ENCODE data around the gene TRIM46.
A peak's percentile ranks its signal among the peaks of the same experiment; 100 is the strongest.
"Not testable (repeated sequence)": the region's sequence is repeated elsewhere in the genome, so short reads cannot be mapped to it uniquely, and the experiment has no call there.

The TRIM46 gene

DNA sequence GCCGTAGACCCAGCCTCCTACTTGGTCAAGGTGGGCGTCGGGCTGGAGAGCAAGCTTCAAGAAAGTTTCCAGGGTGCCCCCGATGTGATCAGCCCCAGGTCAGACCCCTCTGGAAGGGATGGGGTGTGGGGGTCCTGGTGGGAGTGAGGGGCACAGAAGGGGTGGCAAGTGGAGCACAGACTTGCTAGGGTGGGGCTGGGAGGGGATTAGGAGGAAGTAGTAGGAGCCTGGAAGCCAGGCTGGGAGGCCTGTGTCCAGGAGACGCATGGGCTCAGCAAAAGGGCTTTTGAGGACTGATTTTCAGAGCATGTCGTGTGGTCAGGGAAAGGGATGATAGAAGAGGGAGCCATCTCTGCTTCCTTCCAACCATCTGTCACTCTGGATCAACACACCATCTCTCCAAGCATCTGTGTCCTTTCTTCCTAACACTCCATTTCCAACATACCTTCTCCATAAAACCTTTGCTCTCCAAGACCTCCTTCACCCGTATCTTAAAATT, 8.5 kb downstream of the TRIM46 start:
- peaks cover 28% of the 10 kb centered on the region for H3K4me1 Mint-ChIP-seq
- no peaks in the 10 kb centered on the region for H3K9me3 Mint-ChIP-seq
- DNase-seq (ENCODE audit: low spot score in 2 of 2) = no peak
- H3K27ac Mint-ChIP-seq = no peak overlapping the region
- no peak overlapping the region for H3K4me3 Mint-ChIP-seq
- peaks cover 2% of the 10 kb centered on the region for H3K36me3 Mint-ChIP-seq
- no peak for ATAC-seq (ENCODE audit: low read depth)
- no peaks in the 10 kb centered on the region for H3K27me3 Mint-ChIP-seq

DNA sequence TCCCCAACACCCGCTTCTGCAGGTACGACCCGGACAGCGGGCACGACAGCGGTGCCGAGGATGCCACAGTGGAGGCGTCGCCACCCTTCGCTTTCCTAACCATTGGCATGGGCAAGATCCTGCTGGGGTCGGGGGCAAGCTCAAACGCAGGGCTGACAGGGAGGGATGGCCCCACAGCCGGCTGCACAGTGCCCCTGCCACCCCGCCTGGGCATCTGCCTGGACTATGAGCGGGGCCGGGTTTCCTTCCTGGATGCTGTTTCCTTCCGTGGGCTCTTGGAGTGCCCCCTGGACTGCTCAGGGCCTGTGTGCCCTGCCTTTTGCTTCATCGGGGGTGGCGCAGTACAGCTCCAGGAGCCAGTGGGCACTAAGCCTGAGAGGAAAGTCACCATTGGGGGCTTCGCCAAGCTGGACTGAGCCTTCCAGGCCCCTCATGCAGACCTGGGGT, 10.1 kb downstream of the TRIM46 start:
- DNase-seq (ENCODE audit: low spot score in 2 of 2) (no peak), ATAC-seq (ENCODE audit: low read depth) (no peak)
- Mint-ChIP-seq H3K27ac (no peak overlapping the region), H3K36me3 (peaks cover under 1% of the 10 kb centered on the region), H3K27me3 (no peaks in the 10 kb centered on the region), H3K4me1 (peaks cover 34% of the 10 kb centered on the region), H3K4me3 (no peak overlapping the region), H3K9me3 (no peaks in the 10 kb centered on the region)

DNA sequence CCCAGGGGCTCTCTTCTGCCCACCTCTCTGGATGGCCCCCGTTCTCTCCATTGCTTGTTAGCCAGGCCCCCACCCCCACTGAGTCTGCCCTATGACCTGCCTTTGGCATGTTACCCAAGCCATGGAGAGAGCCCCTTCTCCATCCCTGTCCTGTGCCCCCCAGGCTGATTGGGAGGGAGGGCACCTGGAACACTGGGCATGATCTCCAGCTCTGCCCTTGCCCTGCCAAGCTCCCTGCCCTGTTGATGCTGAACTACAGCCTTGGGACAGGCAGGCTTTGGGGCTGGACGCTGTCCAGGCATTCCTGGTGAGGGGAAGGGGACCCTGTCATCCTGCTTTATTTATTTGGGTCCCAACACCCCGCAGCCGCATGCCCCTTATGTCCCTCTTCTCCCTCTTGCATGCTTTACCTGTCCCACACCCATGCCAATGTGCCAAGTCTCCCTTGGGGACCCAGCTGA, 10.7 kb downstream of the TRIM46 start:
- Mint-ChIP-seq H3K9me3 (no peaks in the 10 kb centered on the region), H3K36me3 (no peaks in the 10 kb centered on the region), H3K27ac (peak overlapping the region; percentile 65), H3K4me3 (peak overlapping the region; percentile 49), H3K4me1 (peaks cover 34% of the 10 kb centered on the region), H3K27me3 (no peaks in the 10 kb centered on the region)
- no peak for ATAC-seq (ENCODE audit: low read depth)
- no peak for DNase-seq (ENCODE audit: low spot score in 2 of 2)

DNA sequence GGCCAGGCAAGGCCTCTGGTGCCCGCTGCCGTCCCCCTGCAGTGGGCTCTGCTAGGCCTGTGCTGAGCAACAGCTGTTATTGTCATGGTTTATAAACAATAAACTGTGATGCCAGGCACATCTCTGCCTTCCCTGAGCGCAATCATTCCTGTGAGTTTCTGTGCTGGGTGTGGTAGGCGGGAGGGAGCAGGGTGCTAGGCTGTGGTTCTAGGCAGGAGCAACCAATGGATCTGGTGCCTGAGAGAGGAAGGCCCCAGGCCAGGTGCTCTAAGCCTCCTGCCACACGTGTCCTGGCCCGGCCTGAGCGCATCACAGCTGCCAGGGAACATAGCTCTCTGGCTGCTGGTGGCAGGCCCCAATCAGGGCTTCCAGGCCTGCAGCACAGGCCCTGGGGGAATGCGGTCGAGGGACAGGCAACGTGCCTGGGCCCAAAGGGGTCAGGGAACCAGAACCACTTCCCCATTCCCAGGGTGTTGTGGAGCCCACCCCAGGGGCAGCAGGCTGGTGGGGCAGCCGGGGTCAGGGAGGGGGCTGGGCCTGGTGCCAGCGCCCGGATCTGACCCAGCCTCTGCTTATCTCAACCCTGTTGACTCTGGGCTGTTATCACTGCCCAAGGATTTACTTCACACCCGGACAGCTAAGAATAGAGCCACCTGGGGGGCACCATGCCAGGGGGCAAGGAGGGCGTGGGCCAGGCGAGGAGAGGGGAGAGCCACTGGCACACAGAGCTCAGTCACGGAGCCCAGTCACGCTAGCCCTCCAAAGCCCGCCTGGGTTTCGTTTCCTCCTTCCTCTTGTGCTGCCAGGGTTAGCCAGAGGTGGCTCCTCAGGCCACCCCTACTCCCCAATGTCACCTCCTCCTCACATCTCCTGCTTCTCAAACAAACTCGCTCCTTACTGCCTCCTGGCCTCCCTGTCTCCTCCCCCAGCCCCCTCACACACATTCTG, 11.5 kb downstream of the TRIM46 start:
- Mint-ChIP-seq H3K4me1 (peaks cover 34% of the 10 kb centered on the region), H3K27me3 (no peaks in the 10 kb centered on the region), H3K27ac (peak overlapping the region; percentile 65), H3K9me3 (no peaks in the 10 kb centered on the region), H3K4me3 (peak overlapping the region; percentile 24), H3K36me3 (no peaks in the 10 kb centered on the region)
- DNase-seq (ENCODE audit: low spot score in 2 of 2) = peak; percentile 59 to 68
- peak; percentile 97 for ATAC-seq (ENCODE audit: low read depth)

DNA sequence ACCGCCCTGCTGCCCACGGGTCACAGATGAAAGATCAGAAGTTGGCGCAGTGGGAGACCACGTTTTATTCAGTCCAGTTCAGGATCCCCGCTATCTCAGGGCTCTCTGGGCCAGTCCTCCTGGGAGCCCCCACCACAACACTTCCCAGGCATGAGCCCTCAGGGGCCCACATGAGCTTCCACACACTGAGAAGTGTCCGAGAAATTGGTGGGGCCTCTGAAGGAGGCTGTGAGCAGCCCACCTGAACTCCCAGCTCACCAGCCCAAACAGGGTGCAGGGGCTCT, 12.1 kb downstream of the TRIM46 start:
- peak overlapping the region; percentile 65 for H3K27ac Mint-ChIP-seq
- H3K4me3 Mint-ChIP-seq = peak overlapping the region; percentile 24
- ATAC-seq (ENCODE audit: low read depth) (no peak), DNase-seq (ENCODE audit: low spot score in 2 of 2) (no peak)
- peaks cover 34% of the 10 kb centered on the region for H3K4me1 Mint-ChIP-seq
- H3K27me3 Mint-ChIP-seq = no peaks in the 10 kb centered on the region
- no peaks in the 10 kb centered on the region for H3K36me3 Mint-ChIP-seq
- H3K9me3 Mint-ChIP-seq = no peaks in the 10 kb centered on the region

DNA sequence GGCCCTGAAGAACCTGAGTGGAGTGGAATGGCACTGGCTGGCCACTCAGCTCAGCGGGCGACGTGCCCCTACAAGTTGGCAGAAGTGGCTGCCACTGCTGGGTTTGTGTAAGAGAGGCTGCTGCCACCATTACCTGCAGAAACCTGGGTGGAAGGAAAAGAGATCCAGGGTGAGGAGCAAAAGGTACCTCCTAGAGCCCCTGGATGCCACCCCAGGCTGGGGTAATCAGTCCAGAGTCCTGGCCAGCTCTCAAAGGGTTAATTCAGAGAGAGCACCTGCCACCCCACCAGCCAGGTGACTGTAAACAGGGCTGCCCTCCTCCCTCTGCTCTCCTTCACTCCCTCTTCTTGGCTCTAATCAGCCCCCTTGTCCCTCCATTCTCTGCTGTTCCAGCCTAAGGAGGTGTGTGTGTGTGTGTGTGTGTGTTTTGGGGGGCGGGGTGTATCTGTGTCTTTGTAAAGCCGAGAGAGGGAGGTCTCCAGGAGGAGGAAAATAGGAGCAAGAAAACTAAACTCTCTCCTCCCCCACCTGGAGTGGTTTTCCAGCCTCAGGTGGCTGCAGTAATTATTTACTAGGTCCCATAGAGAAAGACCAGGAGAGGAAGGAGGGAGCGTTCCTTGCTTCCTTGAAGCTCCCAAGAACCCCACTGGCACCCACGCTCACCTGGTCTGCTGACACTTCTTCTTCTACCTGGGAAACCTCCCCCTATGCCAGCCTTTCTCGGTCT, 12.6 kb downstream of the TRIM46 start:
- peaks cover 34% of the 10 kb centered on the region for H3K4me1 Mint-ChIP-seq
- no peak overlapping the region for H3K27ac Mint-ChIP-seq
- DNase-seq (ENCODE audit: low spot score in 2 of 2) = no peak
- ATAC-seq (ENCODE audit: low read depth) = no peak
- no peak overlapping the region for H3K4me3 Mint-ChIP-seq
- no peaks in the 10 kb centered on the region for H3K9me3 Mint-ChIP-seq
- H3K36me3 Mint-ChIP-seq = no peaks in the 10 kb centered on the region
- no peaks in the 10 kb centered on the region for H3K27me3 Mint-ChIP-seq

DNA sequence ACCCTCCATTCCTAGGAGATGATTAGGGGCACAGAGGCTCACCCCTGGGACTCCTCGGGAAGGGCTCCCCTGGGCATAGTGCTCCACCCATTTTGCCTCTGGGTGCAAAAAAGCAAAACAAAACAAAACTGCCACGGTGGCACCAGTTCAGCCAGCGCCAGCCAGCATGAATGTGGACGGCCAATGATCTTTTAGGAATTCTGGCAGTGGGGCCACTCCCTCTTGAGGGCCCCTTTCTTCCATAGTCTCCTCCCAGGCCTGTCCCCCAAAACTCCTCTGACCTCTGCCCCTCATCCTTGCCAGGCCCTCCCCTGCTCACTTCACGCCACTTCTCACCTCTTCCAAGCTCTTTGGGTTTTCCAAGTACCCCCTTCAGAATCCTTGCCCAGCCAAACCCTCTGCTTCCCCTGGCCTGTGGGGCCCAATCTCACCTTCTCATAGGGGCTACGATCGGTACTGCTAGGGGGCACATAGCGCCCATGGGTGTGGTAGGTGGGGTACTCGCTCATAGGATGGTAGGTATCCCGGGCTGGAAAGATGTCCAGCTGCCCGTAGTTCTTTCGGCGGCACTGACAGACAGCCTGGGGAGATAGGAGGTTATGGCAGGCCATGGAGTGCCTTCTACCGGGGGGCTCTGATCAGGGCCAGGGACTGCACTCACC, 13.3 kb downstream of the TRIM46 start:
- no peak for DNase-seq (ENCODE audit: low spot score in 2 of 2)
- H3K27me3 Mint-ChIP-seq = no peaks in the 10 kb centered on the region
- no peak overlapping the region for H3K4me3 Mint-ChIP-seq
- H3K4me1 Mint-ChIP-seq = peaks cover 34% of the 10 kb centered on the region
- H3K27ac Mint-ChIP-seq = no peak overlapping the region
- H3K9me3 Mint-ChIP-seq = no peaks in the 10 kb centered on the region
- no peaks in the 10 kb centered on the region for H3K36me3 Mint-ChIP-seq
- ATAC-seq (ENCODE audit: low read depth) = no peak

DNA sequence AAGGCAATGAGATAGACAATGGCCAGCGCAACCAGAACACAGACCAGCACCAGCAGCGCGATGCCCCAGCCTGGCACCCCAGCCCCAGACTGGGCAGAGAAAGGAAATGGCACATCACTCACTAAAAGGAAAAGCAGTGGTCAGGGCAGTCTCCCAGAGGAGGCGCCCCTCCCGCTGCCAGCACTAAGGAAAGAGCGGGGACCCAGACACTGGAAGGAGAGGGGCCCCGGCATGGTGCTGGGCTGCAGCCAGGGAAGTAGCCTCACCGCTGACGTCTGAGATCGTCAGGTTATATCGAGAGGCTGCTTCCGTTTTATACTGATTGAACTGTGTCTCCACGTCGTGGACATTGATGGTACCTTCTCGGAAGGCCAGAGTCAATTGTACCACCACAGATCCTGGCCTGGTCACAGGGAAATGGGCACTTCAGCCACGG, 13.8 kb downstream of the TRIM46 start:
- Mint-ChIP-seq H3K27ac (no peak overlapping the region), H3K27me3 (no peaks in the 10 kb centered on the region), H3K4me3 (no peak overlapping the region), H3K4me1 (peaks cover 36% of the 10 kb centered on the region), H3K9me3 (no peaks in the 10 kb centered on the region), H3K36me3 (no peaks in the 10 kb centered on the region)
- DNase-seq (ENCODE audit: low spot score in 2 of 2) (no peak), ATAC-seq (ENCODE audit: low read depth) (no peak)

DNA sequence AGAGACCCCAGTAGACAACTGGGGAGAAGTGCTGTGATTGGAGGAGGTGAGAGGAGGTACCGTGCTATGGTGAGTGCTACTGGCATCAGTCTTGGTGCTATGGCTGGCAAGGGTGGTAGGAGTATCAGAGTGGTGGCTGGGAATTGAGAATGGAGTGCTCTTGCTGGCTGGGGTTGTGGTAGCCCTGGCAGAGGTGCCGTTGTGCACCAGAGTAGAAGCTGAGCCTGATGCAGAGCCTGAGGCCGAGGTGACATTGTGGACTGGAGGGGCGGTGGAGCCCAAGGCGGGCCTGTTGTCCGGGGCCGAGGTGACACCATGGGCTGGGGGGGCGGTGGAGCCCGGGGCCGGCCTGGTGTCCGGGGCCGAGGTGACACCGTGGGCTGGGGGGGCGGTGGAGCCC, 14.6 kb downstream of the TRIM46 start:
- peaks cover 36% of the 10 kb centered on the region for H3K4me1 Mint-ChIP-seq
- DNase-seq (ENCODE audit: low spot score in 2 of 2) = no peak
- no peak overlapping the region for H3K4me3 Mint-ChIP-seq
- no peaks in the 10 kb centered on the region for H3K36me3 Mint-ChIP-seq
- H3K27me3 Mint-ChIP-seq = no peaks in the 10 kb centered on the region
- H3K27ac Mint-ChIP-seq = peak overlapping the region; percentile 5
- H3K9me3 Mint-ChIP-seq = no peaks in the 10 kb centered on the region
- no peak for ATAC-seq (ENCODE audit: low read depth)

DNA sequence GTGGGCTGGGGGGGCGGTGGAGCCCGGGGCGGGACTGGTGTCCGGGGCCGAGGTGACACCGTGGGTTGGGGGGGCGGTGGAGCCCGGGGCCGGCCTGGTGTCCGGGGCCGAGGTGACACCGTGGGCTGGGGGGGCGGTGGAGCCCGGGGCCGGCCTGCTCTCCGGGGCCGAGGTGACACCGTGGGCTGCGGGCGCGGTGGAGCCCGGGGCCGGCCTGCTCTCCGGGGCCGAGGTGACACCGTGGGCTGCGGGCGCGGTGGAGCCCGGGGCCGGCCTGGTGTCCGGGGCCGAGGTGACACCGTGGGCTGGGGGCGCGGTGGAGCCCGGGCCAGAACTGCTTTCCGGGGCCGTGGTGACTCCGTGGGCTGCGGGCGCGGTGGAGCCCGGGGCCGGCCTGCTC, 16.3 kb downstream of the TRIM46 start:
- not testable (repeated sequence) for H3K27ac Mint-ChIP-seq; H3K27me3 Mint-ChIP-seq; H3K36me3 Mint-ChIP-seq; H3K9me3 Mint-ChIP-seq; ATAC-seq (ENCODE audit: low read depth); DNase-seq (ENCODE audit: low spot score in 2 of 2); H3K4me3 Mint-ChIP-seq
- H3K4me1 Mint-ChIP-seq = peaks cover 38% of the 10 kb centered on the region

DNA sequence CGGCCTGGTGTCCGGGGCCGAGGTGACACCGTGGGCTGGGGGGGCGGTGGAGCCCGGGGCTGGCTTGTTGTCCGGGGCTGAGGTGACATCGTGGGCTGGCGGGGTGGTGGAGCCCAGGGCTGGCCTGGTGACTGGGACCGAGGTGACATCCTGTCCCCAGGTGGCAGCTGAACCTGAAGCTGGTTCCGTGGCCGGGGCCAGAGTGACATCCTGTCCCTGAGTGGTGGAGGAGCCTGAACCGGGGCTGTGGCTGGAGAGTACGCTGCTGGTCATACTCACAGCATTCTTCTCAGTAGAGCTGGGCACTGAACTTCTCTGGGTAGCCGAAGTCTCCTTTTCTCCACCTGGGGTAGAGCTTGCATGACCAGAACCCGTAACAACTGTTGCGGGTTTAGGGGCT, 18.3 kb downstream of the TRIM46 start:
- H3K9me3 Mint-ChIP-seq = no peaks in the 10 kb centered on the region
- DNase-seq (ENCODE audit: low spot score in 2 of 2) = no peak
- no peaks in the 10 kb centered on the region for H3K27me3 Mint-ChIP-seq
- H3K36me3 Mint-ChIP-seq = no peaks in the 10 kb centered on the region
- no peak overlapping the region for H3K27ac Mint-ChIP-seq
- peaks cover 31% of the 10 kb centered on the region for H3K4me1 Mint-ChIP-seq
- no peak overlapping the region for H3K4me3 Mint-ChIP-seq
- no peak for ATAC-seq (ENCODE audit: low read depth)

DNA sequence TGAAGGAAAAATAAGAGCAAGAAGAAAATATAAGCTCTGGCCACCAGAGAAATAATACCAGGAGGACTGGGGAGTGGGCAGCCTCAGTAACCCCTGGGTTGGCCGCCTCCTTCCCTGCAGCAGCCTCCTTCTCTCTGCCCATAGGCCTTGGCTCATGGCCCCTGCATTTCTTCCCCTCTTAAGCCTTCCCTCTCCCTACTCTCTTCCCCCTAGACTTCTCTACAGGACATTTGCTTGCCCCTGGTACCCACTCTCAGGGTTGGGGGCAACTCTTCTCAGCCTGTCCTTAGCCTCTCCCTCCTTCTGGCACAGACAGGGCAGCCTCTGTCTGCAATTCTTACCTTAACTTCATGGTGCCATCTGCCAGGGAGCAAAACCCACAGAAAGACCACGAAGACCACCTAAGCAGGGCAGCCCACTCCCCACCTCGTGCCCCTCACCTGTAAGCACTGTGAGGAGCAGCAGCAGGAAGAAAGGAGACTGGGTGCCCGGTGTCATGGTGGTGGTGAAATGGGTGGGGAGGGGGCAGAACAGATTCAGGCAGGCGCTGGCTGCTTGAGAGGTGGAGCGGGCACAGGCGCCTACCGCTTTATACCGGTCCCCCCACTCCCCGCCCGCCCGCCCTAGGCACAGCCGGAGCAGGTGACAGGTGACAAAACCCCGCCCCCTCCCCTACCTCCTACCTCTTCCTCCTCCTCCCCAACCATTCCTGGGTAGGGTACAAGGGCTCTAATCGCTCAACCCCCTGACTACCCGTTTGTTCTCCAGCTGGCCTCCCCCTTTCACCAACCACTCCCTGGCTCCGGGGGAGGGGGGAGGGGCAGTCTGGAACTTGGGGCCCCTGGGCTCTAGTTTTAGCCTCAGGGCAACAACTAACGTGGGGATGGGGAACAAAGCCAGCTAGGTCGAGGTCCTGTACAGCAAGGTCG, 19.0 kb downstream of the TRIM46 start:
- no peaks in the 10 kb centered on the region for H3K36me3 Mint-ChIP-seq
- ATAC-seq (ENCODE audit: low read depth) (no peak), DNase-seq (ENCODE audit: low spot score in 2 of 2) (no peak)
- H3K4me3 Mint-ChIP-seq = peak overlapping the region; percentile 87
- peak overlapping the region; percentile 61 for H3K27ac Mint-ChIP-seq
- H3K27me3 Mint-ChIP-seq = no peaks in the 10 kb centered on the region
- no peaks in the 10 kb centered on the region for H3K9me3 Mint-ChIP-seq
- peaks cover 27% of the 10 kb centered on the region for H3K4me1 Mint-ChIP-seq

DNA sequence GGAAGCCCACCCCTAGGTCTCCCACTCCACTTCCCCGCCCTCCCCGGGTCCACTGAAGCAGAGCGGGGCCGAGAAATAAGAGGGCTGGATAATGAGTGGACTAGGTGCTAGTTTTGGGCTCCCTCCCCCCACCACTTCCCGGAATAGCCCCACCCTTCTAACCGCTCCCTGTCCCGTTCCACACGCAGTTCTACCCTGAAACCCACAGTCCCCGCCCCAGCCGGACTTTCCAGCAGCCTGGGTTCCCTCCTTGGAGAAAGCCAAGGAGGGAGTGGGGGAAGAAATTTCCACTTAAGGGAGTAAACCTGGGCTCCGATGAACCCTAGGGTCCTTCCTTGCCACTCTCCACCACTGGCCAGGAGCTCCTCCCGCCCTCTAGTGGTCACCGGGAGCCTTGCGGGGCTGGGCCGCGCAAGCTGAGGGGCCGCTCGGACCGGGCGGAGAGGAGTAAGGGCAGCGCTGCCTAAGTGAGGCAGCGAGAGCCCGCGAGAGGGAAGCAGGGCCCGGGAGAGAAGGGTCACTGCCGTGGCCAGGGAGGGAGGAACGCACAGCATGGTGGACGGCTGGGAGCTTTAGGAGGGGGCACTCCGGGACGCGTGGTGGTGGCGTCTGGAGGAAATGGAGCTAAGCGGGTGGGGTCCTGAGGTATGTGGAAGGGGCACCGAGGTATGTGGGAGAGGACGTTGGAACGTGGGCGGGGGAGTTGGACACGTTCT, 19.8 kb downstream of the TRIM46 start:
- Mint-ChIP-seq H3K27me3 (no peaks in the 10 kb centered on the region), H3K9me3 (no peaks in the 10 kb centered on the region), H3K36me3 (no peaks in the 10 kb centered on the region), H3K4me3 (peak overlapping the region; percentile 87), H3K4me1 (peaks cover 22% of the 10 kb centered on the region), H3K27ac (peak overlapping the region; percentile 92)
- ATAC-seq (ENCODE audit: low read depth) (peak; percentile 39), DNase-seq (ENCODE audit: low spot score in 2 of 2) (peak; percentile 72 to 86)
